Right renal pelvis (tissue), 4 donors: ENCODE measurements around the gene DDI1. TPM values are rescaled to one million over a fixed set of nuclear protein-coding genes. Genes with fewer than 3 reads are reported as not detected.
"Not testable (repeated sequence)": the region's sequence is repeated elsewhere in the genome, so short reads cannot be mapped to it uniquely, and the experiment has no call there.

Experiments
- DNase-seq, 4 donors: peaks; one replicate each; pipeline ENCODE4 v3.0.0-alpha.2; 2013; ENCODE audit warnings: low read depth in 4 of 4, low spot score in 3 of 4, missing footprints in 1 of 4
- polyA plus RNA-seq, 4 donors: library from polyadenylated mRNA; unstranded; fragments of 120-200 nt; gene quantifications; one replicate each; pipeline ENCODE4 v1.2.1, GENCODE V29; 2013; ENCODE audit not compliant: insufficient read length in 4 of 4

Gene DDI1
- polyA plus RNA-seq, 4 donors: not detected

- DNase-seq: no peak
These were observed 555 bp downstream of the DDI1 start for GRCh38 chr11:104036995-104037394.

- DNase-seq: no peak
These were observed 5.4 kb downstream of the DDI1 start for GRCh38 chr11:104041792-104042191.

- DNase-seq: no peak
These were observed 6.7 kb downstream of the DDI1 start for GRCh38 chr11:104043142-104043541.

DNA sequence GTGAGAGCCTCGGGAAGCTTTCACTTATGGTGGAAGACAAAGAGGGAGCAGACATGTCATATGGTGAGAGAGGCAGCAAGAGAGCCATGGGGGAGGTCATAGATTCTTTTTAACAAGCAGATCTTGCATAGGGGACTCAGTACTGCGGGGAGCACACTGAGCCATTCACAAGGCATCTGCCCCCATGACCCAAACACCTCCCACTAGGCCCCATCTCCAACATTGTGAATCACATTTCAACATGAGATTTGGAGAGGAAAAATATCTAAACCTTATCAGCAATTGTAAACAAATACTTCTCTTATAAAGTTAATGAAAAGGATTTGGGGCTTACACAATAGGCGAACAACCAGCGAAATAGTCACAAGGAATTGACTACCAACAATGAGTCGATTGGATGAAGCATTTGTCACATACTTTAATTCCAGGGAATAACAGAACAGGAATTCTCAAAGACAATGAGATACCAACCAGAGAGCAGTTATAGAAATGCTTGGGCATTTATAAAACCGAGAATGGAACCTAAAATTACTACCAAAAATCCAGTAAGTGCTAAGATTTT, 7.3 kb downstream of the DDI1 start:
- DNase-seq: no peak

DNA sequence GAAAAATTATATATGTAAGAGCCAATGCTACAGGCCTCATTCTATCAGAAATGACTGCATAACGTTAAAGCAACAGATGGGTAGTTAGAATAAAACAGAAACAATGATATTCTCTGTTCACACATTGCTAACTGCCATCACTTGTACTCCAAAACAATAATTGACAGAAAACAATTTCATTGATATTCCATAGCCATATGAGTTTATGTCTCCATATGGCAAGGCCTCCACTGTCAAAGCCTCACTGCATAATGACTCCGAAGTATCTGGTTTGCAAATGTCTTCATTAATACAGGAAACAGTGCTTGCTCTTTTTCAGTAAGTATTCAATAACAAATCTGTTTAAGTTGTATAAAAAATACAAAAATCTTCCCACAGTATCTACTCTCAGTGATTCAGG, 9.9 kb downstream of the DDI1 start:
- DNase-seq: no peak

- DNase-seq: not testable (repeated sequence)
These were observed 10.4 kb downstream of the DDI1 start for GRCh38 chr11:104046858-104047257.

DNA sequence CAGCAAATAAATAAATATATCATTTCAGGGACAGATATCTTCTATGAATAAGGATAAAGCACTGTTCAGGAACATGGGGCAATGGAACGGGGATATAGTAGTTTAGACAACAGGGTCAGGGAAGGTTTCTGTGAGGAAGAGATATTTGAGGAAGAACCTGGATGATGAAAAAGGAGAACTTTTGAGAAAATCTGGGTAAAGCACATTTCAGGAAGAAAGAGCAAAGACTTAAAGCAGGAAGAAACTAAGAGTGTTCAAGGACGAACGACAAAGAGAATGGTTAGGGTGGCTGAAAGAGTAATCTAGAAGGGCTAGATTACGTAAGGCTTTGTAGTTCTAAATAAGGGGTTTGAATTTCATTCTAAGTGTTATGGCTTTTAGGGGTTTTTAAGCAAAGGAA, 12.7 kb downstream of the DDI1 start:
- DNase-seq: no peak

DNA sequence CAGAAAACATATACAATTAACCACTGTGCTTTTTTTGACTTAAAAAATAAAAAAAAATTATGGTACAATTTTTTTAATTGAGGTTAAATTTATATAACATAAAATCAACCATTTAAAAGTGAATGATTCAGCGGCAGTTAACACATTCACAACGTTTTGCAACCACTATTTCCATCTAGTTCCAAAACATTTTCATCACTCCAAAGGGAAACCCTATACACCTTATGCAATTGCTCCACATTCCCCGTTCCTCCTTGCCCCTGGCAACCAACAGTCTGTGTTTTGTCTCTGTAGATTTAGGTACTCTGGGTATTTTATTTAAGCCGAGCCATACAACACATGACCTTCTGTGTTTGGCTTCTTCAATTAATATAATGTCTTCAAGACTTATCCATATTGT, 15.3 kb downstream of the DDI1 start:
- no peak for DNase-seq

DNA sequence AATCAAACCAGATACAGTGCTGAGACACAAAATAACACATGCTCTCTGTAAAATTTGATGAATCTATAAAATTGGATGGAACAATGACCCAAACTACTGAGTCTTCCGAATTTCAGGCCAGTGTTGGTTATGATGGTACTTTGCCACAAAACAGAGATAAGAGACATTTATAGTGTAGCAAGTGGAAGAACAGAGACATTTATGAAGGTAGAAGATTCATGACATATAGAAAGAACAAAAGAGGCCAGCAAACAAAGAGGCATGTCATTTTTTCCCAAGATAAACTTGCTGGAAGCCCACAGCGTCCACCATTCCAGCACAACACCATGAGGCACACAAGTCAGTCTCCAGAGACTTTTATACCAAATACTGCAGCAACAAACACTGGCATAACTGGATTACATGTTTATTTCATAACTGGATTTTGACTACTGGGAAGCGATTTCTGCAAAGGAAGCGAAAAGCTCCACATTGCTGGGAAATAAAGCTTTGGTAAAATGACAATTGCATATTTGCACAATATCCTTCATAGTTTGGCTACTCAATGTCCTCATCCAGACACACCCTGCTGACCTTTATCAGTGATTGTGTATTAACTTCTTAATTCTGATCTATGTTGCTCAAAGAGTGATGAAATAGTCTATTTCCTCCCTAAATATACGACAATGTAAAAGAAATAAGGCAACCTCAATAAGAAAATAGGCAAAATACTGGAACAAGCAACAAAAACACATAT, 17.5 kb downstream of the DDI1 start:
- DNase-seq: no peak

DNA sequence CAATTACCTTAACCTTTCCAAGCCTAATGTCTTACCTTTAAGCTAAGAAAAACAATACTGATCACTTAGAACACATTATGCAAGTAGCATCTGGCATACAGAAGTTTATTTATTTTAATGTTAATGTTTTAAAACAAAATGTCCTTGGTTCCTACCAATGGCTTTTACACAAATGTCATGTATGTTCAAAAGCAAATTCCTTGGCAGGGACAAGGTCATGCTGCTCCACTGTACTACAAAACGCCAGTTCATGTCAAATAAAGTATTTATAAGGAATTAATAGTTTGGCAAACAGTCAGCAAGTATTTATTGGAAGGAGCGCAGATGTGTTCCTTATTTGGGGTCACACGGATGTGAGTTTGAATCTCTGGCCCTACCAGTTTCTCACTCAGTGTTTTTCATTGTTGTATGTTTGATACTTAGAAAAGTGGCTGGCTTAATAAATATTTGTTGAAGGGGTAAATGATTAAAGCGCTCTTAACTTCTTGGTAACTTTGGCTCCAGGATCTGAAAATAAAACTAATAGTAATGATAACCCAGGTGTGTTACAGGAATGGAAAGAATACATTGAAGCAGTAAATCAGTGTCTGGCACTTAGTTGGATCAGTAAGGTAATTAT, 18.6 kb downstream of the DDI1 start:
- DNase-seq: no peak

- DNase-seq: no peak
These were observed 19.2 kb downstream of the DDI1 start for GRCh38 chr11:104055596-104055995.

DNA sequence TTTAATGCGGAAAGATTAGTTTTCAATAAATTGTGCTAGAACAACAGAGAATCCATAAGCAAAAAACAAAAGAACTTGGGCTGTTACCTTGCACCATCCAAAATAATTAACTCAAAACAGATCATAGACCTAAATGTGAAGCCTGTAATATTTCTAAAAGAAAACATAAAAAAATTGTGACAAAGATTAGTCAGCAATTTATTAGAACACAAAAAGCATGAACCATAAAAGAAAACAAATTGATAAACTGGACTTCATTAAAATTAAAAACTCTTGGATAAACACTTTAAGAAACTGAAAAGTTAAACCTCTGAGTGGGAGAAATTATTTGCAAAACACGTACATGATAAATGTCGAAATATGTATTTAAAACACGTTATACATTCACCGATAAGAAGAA, 21.5 kb downstream of the DDI1 start:
- DNase-seq: no peak

GRCh38 chr11:104058680-104059079, 22.2 kb downstream of the DDI1 start:
- no peak for DNase-seq

DNA sequence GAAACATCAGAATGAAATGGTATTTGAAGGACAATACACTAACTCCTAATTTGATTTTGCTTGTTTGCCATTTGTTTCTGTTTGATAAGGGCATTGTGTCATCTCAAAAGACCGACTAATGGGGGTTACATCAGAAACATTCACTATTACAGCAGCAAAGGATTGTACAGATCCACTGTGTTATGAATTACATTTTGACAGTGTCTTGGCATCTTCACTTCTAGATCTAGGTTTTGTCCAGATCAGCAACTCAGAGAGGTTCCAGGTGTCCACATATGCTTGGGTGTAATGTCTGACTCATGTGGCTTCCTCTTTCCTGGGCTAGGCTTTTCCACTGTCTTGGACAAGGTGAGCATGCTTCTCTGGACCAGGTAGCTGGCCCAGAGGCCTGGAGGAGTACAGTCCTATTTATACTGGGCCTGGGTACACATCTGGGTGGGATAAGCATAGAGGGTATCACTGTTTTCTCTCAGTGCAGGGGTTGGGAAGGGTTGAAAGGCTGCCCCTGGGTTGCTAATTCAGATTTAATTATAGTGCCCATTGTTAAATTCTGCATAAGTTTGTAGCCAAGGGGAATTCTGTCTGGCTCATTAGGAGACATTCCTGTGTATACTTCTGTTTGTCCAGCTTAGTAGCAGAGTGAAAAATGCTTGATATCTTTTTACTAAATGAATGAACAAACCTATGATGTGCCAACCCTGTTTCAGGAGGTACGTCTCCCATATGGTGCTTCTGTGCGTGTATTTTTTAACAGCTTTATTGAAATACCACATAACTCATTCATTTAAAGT, 23.8 kb downstream of the DDI1 start:
- no peak for DNase-seq

- DNase-seq: no peak
These were observed 24.4 kb downstream of the DDI1 start for GRCh38 chr11:104060820-104061219.

DNA sequence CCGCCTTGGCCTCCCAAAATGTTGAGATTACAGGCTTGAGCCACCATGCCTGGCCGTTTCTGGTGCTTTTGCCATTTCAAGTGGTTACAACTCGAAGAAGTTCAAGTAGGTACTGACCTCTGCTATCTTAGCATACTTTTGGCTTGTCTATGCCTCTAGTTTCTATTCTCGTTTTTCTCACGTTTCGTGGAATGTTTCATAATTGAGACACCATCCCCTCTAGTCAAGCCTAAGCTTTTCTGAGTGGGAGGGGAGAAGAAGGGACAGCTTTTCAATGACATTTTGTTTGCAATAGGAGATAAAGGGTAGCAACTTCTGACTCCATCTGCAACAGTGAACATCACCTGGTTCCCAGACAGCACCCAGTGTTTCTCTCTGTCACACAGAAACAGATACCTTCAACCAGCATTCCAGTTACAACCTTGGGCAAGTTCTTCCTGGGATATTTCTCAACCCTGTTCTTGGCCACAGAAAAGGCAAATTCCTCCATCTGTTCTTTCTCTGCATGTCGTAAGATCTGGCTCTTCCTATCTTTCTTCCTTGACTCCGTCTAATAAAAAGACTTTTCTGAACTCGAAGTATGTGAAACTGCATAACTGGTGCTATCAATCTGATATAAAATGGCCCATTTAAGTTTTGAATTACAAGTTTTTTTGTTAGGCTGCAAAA, 25.5 kb downstream of the DDI1 start:
- DNase-seq: no peak

DNA sequence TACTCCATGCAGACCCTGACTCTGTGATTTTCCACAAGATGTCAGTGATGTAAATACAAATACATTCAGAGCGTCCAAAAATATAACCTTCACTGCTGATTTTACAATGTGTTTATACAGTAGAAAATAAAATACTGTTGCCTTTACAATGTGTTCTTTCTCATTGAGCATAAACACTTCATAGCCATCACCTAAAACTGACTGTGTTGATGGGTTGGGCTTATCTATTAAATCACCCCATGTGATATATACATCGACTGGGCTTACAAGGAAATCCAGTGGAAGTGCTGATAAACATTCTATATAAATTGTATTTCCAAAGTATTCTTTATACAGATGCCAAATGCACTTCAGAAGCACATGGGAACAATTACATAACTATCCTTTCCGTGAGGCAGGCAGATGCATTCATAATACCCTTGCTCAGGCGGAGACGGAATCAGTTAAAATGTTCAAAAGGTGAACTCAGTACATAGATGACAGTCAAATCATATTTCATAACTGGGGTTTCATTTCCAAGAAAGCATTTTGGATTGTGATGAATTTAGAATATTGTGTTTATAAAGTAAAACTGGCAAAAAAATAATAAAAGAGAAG, 27.7 kb downstream of the DDI1 start:
- DNase-seq: no peak

DNA sequence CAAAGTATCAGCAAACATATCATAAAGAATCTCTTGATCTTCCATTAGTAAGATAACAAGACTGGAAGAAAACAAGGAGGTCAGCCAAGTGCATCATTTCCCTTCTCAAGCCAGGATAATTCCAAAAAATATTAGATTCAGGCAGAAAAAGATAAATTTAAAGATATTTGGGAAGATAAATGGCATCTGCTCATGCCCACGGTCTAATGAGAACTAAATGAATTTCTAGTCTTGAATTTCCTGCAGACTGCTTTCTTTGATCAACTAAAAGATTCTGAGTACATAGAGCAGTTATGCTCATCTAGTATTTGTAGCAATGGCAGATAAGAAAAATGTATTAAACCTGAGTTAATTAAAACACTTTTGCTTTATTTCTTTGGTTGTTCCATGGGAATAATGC, 31.1 kb downstream of the DDI1 start:
- no peak for DNase-seq

DNA sequence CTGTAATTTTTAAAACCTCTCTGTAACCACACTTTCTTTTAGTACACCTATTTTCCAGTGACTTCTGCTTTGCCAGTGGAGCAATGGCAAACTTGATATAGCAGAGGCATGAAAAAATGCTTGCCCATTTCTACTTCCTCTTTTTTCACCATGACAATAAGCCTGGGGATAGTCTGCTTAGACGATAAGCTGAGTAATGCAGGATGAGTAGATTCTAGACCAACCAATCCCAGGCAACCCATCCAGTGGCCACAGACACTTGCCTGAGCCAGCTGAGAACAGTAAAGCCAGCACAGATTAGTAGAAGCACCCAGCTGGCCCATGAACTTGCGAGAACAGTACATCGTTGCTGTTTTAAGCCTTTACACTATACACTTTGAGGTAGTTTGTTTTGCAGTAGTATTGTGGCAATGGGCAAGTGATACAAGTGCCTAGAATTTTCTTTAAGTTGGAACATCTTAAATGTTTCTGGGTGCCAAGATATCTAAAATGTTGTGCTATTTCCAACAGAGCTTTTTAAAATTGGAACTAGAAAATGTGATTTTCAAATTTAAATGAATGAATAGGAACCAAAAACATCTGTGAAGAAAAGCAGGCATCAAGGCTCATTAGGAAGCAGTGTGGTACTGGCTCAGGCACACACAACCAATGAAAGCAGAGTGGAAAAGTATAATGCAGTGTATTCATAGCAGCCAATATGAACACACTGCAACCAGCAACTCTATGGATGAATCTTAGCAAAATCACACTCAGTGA, 37.7 kb downstream of the DDI1 start:
- no peak for DNase-seq

DNA sequence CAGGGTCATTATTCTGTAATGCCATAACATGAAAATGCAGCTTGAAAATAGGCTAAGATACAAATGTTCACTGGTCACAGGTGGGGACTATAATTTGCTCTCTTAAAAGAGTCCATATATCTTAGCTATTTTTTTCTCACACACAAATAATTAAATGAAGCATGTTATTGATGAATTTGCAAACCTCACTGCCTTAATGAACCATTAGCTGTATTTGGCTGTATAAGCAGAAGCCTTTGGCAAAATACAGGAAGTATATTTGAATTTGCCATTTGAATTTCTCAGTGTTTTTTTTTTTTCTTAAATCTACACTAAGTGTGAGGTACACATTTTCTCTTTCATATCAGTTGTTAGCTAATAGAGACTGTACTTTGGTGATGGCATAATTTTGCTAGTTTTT, 38.7 kb downstream of the DDI1 start:
- DNase-seq: no peak
